Astrocyte (in vitro differentiated cells and primary cell): ENCODE data around the gene REEP1.

Source experiments
- EZH2 ChIP-seq: IDR thresholded peaks from 2 replicates; pipeline ENCODE4 v1.6.1; 2012; ENCODE audit warnings: mild to moderate bottlenecking, low read length, inconsistent platforms; ENCODE audit not compliant: insufficient read depth
- TF ChIP-seq, protein P1 (sequence below): IDR thresholded peaks from 2 replicates; pipeline ENCODE4 v1.5.1; 2011; ENCODE audit warnings: low read depth, mild to moderate bottlenecking, inconsistent platforms, low read length, moderate library complexity; ENCODE audit not compliant: insufficient read depth

DNA sequence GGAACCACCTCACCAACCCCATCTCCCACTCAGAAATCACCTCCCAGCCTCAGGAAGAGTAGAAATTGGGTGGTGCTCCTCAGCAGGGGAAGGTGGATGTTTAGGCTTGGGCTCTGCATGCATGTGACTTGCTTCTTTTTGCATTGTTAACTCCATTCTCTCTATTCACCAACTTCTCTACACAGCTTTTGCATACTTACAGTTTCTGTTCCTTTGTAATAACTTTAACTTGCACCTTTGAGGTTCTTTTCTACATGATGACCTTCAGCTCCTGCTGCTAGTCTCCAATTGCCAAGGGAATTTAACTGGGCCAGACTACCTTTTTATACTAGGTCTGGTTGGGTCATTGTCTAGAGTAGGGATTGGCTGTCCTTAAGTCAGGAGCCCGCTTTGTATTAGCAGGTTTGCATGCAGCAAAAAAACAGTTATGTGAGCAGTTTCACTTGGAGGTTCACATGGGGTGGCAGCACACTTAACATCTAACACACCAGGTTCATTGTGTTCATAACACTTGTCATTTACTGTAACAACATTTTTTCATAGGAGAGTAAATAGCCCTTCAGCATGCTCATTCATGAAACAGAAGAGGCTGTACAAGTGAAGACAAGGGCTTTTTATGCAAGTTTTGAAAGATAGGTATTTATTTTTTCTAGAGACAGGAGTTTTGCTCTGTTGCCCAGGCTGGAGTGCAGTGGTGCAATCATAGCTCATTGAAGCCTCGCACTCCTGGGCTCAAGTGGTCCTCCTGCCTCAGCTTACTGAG is 126.2 kb downstream of the REEP1 start:
- TF ChIP-seq, protein P1, sequence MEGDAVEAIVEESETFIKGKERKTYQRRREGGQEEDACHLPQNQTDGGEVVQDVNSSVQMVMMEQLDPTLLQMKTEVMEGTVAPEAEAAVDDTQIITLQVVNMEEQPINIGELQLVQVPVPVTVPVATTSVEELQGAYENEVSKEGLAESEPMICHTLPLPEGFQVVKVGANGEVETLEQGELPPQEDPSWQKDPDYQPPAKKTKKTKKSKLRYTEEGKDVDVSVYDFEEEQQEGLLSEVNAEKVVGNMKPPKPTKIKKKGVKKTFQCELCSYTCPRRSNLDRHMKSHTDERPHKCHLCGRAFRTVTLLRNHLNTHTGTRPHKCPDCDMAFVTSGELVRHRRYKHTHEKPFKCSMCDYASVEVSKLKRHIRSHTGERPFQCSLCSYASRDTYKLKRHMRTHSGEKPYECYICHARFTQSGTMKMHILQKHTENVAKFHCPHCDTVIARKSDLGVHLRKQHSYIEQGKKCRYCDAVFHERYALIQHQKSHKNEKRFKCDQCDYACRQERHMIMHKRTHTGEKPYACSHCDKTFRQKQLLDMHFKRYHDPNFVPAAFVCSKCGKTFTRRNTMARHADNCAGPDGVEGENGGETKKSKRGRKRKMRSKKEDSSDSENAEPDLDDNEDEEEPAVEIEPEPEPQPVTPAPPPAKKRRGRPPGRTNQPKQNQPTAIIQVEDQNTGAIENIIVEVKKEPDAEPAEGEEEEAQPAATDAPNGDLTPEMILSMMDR = no peak
- no peak for TF ChIP-seq EZH2
